GM23338 (cell line): ENCODE measurements around the gene DOCK4. TPM values are rescaled to one million over a fixed set of nuclear protein-coding genes. Genes with fewer than 3 reads are reported as not detected.

Experiments used
- ATAC-seq: fragments of 200-7000 bp; cut with Tn5 transposase; 3 replicates; pipeline ENCODE4 v1.9.1; 2020
- DNase-seq: peaks from one replicate; pipeline ENCODE4 v3.0.0-alpha.2; 2015; ENCODE audit warnings: low spot score
- H2AFZ ChIP-seq: fragments of 200-600 bp; sonication (generic); 2 replicates; pipeline ENCODE4 v1.8.0; 2016; ENCODE audit warnings: antibody characterized with exemption, mild to moderate bottlenecking, moderate library complexity
- H3F3A ChIP-seq: fragments of 200-600 bp; sonication (generic); replicated peaks from 2 replicates; pipeline ENCODE4 v1.8.0; 2017; ENCODE audit warnings: antibody characterized with exemption, mixed run types, low read depth
- H3K27ac ChIP-seq: fragments of 200-600 bp; sonication (generic); 2 replicates; pipeline ENCODE4 v1.6.1; 2016; ENCODE audit warnings: low read depth
- H3K27me3 ChIP-seq: fragments of 200-600 bp; sonication (generic); 2 replicates; pipeline ENCODE4 v1.8.0; 2016; ENCODE audit warnings: mild to moderate bottlenecking, mixed run types, moderate library complexity; ENCODE audit not compliant: insufficient read depth
- H3K36me3 ChIP-seq: fragments of 200-600 bp; sonication (generic); 2 replicates; pipeline ENCODE4 v1.8.0; 2016; ENCODE audit warnings: mild to moderate bottlenecking; ENCODE audit not compliant: insufficient read depth
- H3K4me1 ChIP-seq: fragments of 200-600 bp; sonication (generic); 2 replicates; pipeline ENCODE4 v1.8.0; 2016; ENCODE audit warnings: mild to moderate bottlenecking, moderate library complexity; ENCODE audit not compliant: insufficient read depth
- H3K4me2 ChIP-seq: fragments of 200-600 bp; sonication (generic); 2 replicates; pipeline ENCODE4 v1.7.1; 2017; ENCODE audit warnings: mixed run types
- H3K4me3 ChIP-seq: fragments of 200-600 bp; sonication (generic); 2 replicates; pipeline ENCODE4 v1.6.1; 2016; ENCODE audit warnings: mixed run types
- H3K79me2 ChIP-seq: fragments of 200-600 bp; sonication (generic); replicated peaks from 2 replicates; pipeline ENCODE4 v1.8.0; 2017; ENCODE audit warnings: mild to moderate bottlenecking; ENCODE audit not compliant: insufficient read depth
- H3K9me2 ChIP-seq: fragments of 200-600 bp; sonication (generic); 2 replicates; pipeline ENCODE4 v1.8.0; 2017; ENCODE audit not compliant: insufficient read depth
- H4K20me1 ChIP-seq: fragments of 200-600 bp; sonication (generic); replicated peaks from 2 replicates; pipeline ENCODE4 v1.8.0; 2017; ENCODE audit warnings: mild to moderate bottlenecking; ENCODE audit not compliant: insufficient read depth
- H3K27ac Mint-ChIP-seq: 2 replicates; pipeline ENCODE4 v1.8.0; 2020; ENCODE audit warnings: inconsistent platforms, mild to moderate bottlenecking, moderate library complexity, mixed read lengths
- H3K27me3 Mint-ChIP-seq: 3 replicates; pipeline ENCODE4 v1.8.0; 2022; ENCODE audit warnings: low read depth, mild to moderate bottlenecking, moderate library complexity, mixed read lengths, inconsistent platforms; ENCODE audit not compliant: insufficient read depth, poor library complexity
- H3K36me3 Mint-ChIP-seq: 3 replicates; pipeline ENCODE4 v1.8.0; 2021; ENCODE audit warnings: low read depth, mild to moderate bottlenecking, inconsistent platforms, moderate library complexity, mixed read lengths
- H3K4me1 Mint-ChIP-seq: 3 replicates; pipeline ENCODE4 v1.8.0; 2020; ENCODE audit warnings: mild to moderate bottlenecking, inconsistent platforms, mixed read lengths
- H3K4me3 Mint-ChIP-seq: 3 replicates; pipeline ENCODE4 v1.8.0; 2021; ENCODE audit warnings: moderate library complexity, mild to moderate bottlenecking, inconsistent platforms, mixed read lengths
- H3K9me3 Mint-ChIP-seq: 3 replicates; pipeline ENCODE4 v1.8.0; 2020; ENCODE audit warnings: moderate library complexity, mild to moderate bottlenecking, inconsistent platforms, mixed read lengths
- EZH2 ChIP-seq: fragments of 200-600 bp; sonication (generic); IDR thresholded peaks from one replicate; pipeline ENCODE4 v1.8.0; 2017; ENCODE audit warnings: antibody characterized with exemption, mild to moderate bottlenecking, low read depth; ENCODE audit not compliant: unreplicated experiment
- EZH2phosphoT487 ChIP-seq: fragments of 200-600 bp; sonication (generic); IDR thresholded peaks from one replicate; pipeline ENCODE4 v1.8.1; 2018; ENCODE audit warnings: antibody characterized with exemption; ENCODE audit not compliant: unreplicated experiment
- JUNB ChIP-seq: IDR thresholded peaks from one replicate; pipeline ENCODE4 v1.6.1; 2016; ENCODE audit warnings: antibody characterized with exemption; ENCODE audit not compliant: unreplicated experiment
- NANOG ChIP-seq: IDR thresholded peaks from 2 replicates; pipeline ENCODE4 v1.6.1; 2016; ENCODE audit warnings: antibody characterized with exemption, borderline replicate concordance
- POLR2AphosphoS5 ChIP-seq: IDR thresholded peaks from 2 replicates; pipeline ENCODE4 v1.6.1; 2016; ENCODE audit warnings: antibody characterized with exemption, low read depth
- STAT1 ChIP-seq: IDR thresholded peaks from one replicate; pipeline ENCODE4 v1.6.1; 2016; ENCODE audit warnings: antibody characterized with exemption; ENCODE audit not compliant: unreplicated experiment
- ZNF114 ChIP-seq: fragments of 250-450 bp; sonication (Bioruptor Pico); IDR thresholded peaks from 2 replicates; pipeline ENCODE4 v1.5.0; 2020; ENCODE audit warnings: mild to moderate bottlenecking, moderate library complexity
- ZNF331 ChIP-seq: fragments of 250-450 bp; sonication (Bioruptor Pico); IDR thresholded peaks from 2 replicates; pipeline ENCODE4 v1.5.0; 2020; ENCODE audit warnings: low read depth, mild to moderate bottlenecking, moderate library complexity
- polyA plus RNA-seq: library from polyadenylated mRNA; unstranded; fragments of >200 nt; fragmentation: Nextera tagmentation; extraction: Ambion mirVana; gene quantifications from 2 replicates; pipeline ENCODE4 v1.2.1, GENCODE V29; 2016
- total RNA-seq: library from RNA; depleted of rRNA; stranded (reverse); fragments of >200 nt; shearing (Covaris generic); gene quantifications from 2 replicates; pipeline ENCODE4 v1.2.3, GENCODE V29; 2014
- TF ChIP-seq, protein P1 (sequence below): IDR thresholded peaks from one replicate; pipeline ENCODE4 v1.6.1; 2018; ENCODE audit warnings: antibody characterized with exemption; ENCODE audit not compliant: unreplicated experiment
- TF ChIP-seq, protein P2 (sequence below), 2 experiments: fragments of 200-600 bp in 1 of 2; sonication (generic) in 1 of 2; conservative IDR thresholded peaks; 2 replicates each; pipeline versions ENCODE4 v1.5.1 to v1.6.1; 2016 to 2017; ENCODE audit warnings: antibody characterized with exemption in 2 of 2, low read depth in 2 of 2, mild to moderate bottlenecking in 2 of 2, moderate library complexity in 1 of 2
- TF ChIP-seq, protein P3 (sequence below): IDR thresholded peaks from 2 replicates; pipeline ENCODE4 v1.6.1; 2016; ENCODE audit warnings: antibody characterized with exemption

Gene DOCK4
- total and polyA plus RNA-seq, 2 experiments from 2014 or later: 6.3 to 33.8 TPM

DNA sequence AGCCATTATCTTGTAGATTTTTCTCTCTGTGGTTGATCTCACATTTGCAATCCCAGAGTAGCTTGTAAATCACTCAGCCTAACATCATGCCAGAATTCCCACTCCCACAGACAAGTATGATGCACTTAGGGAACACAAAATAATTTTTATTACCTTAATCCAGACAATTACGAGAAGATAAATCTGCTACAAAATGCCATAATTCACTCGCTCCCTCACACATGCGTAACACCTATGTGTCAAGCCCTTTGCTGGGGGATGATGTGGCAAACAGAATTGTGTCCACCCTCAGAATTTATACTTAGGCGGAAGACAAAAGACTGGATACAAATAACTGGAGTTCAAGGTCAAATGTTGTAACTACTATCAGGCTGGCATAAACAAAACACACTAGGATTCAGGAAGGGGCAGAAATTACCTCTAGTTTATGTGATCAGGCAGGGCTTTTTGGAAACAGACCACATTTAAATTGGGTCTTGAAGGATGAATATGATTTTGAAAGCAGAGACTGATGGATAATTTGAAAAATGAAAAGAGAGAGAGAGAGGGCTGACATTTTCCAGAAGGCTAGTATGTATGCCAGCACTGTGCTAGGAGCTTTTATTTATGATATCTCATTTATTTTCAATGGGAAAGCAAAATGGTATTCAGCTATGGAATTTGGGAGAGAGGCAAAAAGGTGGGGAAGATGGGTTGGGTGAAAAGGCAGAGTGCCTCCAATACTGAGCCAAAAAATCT, 69.8 kb downstream of the DOCK4 start:
- Histone ChIP-seq H3K27me3 (no peaks in the 10 kb centered on the region), H3K4me3 (no peak overlapping the region), H3K79me2 (peaks cover 76% of the 10 kb centered on the region), H3K4me1 (peaks cover 58% of the 10 kb centered on the region), H3K9me2 (no peaks in the 10 kb centered on the region), H3K27ac (peak overlapping the region; percentile 10; the same call in 1 of the 2 replicates), H2AFZ (no peak overlapping the region), H4K20me1 (no peaks in the 10 kb centered on the region), H3K36me3 (no peaks in the 10 kb centered on the region), H3F3A (no peaks in the 10 kb centered on the region), H3K4me2 (peak overlapping the region; percentile 44)
- Mint-ChIP-seq H3K27ac (no peak overlapping the region), H3K4me1 (peaks cover 51% of the 10 kb centered on the region), H3K4me3 (no peak overlapping the region), H3K36me3 (no peaks in the 10 kb centered on the region), H3K27me3 (no peaks in the 10 kb centered on the region), H3K9me3 (no peaks in the 10 kb centered on the region)
- DNase-seq: no peak
- TF ChIP-seq, protein P1, sequence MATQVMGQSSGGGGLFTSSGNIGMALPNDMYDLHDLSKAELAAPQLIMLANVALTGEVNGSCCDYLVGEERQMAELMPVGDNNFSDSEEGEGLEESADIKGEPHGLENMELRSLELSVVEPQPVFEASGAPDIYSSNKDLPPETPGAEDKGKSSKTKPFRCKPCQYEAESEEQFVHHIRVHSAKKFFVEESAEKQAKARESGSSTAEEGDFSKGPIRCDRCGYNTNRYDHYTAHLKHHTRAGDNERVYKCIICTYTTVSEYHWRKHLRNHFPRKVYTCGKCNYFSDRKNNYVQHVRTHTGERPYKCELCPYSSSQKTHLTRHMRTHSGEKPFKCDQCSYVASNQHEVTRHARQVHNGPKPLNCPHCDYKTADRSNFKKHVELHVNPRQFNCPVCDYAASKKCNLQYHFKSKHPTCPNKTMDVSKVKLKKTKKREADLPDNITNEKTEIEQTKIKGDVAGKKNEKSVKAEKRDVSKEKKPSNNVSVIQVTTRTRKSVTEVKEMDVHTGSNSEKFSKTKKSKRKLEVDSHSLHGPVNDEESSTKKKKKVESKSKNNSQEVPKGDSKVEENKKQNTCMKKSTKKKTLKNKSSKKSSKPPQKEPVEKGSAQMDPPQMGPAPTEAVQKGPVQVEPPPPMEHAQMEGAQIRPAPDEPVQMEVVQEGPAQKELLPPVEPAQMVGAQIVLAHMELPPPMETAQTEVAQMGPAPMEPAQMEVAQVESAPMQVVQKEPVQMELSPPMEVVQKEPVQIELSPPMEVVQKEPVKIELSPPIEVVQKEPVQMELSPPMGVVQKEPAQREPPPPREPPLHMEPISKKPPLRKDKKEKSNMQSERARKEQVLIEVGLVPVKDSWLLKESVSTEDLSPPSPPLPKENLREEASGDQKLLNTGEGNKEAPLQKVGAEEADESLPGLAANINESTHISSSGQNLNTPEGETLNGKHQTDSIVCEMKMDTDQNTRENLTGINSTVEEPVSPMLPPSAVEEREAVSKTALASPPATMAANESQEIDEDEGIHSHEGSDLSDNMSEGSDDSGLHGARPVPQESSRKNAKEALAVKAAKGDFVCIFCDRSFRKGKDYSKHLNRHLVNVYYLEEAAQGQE: no peak
- no peak for TF ChIP-seq EZH2phosphoT487
- TF ChIP-seq ZNF331: no peak
- TF ChIP-seq JUNB: no peak
- TF ChIP-seq POLR2AphosphoS5: no peak
- no peak for TF ChIP-seq STAT1
- no peak for ATAC-seq

DNA sequence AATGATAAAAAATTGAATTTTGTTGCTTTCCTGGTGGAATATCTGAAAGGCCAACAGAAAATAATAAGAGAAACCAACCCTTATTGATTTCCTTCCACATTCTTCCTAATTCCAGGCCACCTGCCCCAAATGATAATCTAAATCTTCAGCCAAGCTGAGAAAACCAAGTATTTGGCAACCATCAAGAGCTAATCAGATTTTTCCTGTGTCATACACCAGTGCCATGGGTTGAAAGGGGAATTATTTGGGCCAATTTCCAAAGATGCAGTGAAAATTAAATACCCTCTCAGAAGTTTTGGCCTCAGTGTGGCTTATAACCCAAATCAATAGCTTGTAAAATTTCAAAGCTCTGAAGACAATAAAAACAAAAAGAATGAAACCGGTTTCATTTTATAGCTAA, 70.4 kb downstream of the DOCK4 start:
- Histone ChIP-seq H3K79me2 (peaks cover 74% of the 10 kb centered on the region), H2AFZ (no peak overlapping the region), H3K4me1 (peaks cover 57% of the 10 kb centered on the region), H3K9me2 (no peaks in the 10 kb centered on the region), H3F3A (no peaks in the 10 kb centered on the region), H3K36me3 (no peaks in the 10 kb centered on the region), H4K20me1 (no peaks in the 10 kb centered on the region), H3K4me2 (peak overlapping the region; percentile 44; the same call in 1 of the 2 replicates), H3K27ac (no peak overlapping the region), H3K4me3 (no peak overlapping the region), H3K27me3 (no peaks in the 10 kb centered on the region)
- H3K36me3 Mint-ChIP-seq: no peaks in the 10 kb centered on the region
- no peaks in the 10 kb centered on the region for H3K27me3 Mint-ChIP-seq
- H3K4me1 Mint-ChIP-seq: peaks cover 53% of the 10 kb centered on the region
- no peaks in the 10 kb centered on the region for H3K9me3 Mint-ChIP-seq
- peak overlapping the region; percentile 82 for H3K27ac Mint-ChIP-seq
- no peak for DNase-seq
- H3K4me3 Mint-ChIP-seq: no peak overlapping the region
- no peak for ATAC-seq
- no peak for TF ChIP-seq POLR2AphosphoS5
- TF ChIP-seq NANOG: no peak
- TF ChIP-seq, protein P2, sequence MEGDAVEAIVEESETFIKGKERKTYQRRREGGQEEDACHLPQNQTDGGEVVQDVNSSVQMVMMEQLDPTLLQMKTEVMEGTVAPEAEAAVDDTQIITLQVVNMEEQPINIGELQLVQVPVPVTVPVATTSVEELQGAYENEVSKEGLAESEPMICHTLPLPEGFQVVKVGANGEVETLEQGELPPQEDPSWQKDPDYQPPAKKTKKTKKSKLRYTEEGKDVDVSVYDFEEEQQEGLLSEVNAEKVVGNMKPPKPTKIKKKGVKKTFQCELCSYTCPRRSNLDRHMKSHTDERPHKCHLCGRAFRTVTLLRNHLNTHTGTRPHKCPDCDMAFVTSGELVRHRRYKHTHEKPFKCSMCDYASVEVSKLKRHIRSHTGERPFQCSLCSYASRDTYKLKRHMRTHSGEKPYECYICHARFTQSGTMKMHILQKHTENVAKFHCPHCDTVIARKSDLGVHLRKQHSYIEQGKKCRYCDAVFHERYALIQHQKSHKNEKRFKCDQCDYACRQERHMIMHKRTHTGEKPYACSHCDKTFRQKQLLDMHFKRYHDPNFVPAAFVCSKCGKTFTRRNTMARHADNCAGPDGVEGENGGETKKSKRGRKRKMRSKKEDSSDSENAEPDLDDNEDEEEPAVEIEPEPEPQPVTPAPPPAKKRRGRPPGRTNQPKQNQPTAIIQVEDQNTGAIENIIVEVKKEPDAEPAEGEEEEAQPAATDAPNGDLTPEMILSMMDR (conservative IDR thresholded peaks at IDR 0.05; ENCODE audit: low read depth in 2 of 2): no peak
- TF ChIP-seq STAT1: no peak
- TF ChIP-seq EZH2: no peak
- TF ChIP-seq ZNF114 (CRISPR knock-in tag): no peak
- TF ChIP-seq JUNB: no peak
- TF ChIP-seq EZH2phosphoT487: no peak
- no peak for TF ChIP-seq ZNF331
- TF ChIP-seq, protein P3, sequence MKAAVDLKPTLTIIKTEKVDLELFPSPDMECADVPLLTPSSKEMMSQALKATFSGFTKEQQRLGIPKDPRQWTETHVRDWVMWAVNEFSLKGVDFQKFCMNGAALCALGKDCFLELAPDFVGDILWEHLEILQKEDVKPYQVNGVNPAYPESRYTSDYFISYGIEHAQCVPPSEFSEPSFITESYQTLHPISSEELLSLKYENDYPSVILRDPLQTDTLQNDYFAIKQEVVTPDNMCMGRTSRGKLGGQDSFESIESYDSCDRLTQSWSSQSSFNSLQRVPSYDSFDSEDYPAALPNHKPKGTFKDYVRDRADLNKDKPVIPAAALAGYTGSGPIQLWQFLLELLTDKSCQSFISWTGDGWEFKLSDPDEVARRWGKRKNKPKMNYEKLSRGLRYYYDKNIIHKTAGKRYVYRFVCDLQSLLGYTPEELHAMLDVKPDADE: no peak
